WTC11 (cell line): Measurements from ENCODE around the gene NUDT14. TPM values are rescaled to one million over a fixed set of nuclear protein-coding genes. Genes with fewer than 3 reads are reported as not detected.

ENCODE experiments used
- ATAC-seq: fragments of 200-7000 bp; cut with Tn5 transposase; 2 replicates; pipeline ENCODE4 v1.10.0; 2021; ENCODE audit warnings: mild to moderate bottlenecking, moderate library complexity
- CTCF ChIA-PET: fragments of 300-600 bp; sonication (Branson Sonifier 250); formaldehyde crosslinking; loops from one replicate; lab custom pipeline; 2021; ENCODE audit warnings: antibody characterized with exemption; lab: Charles Lee
- POLR2A ChIA-PET: fragments of 350-600 bp; sonication (Branson Sonifier 250); formaldehyde crosslinking; loops from one replicate; lab custom pipeline; 2021; ENCODE audit warnings: antibody characterized with exemption; lab: Charles Lee
- DNase-seq: peaks from one replicate; pipeline ENCODE4 v3.0.0; 2021; ENCODE audit warnings: low spot score
- H3K27ac Mint-ChIP-seq: 2 replicates; pipeline ENCODE4 v1.8.0; 2021; ENCODE audit warnings: mixed read lengths
- H3K27me3 Mint-ChIP-seq: 2 replicates; pipeline ENCODE4 v1.8.0; 2021; ENCODE audit warnings: low read depth, mild to moderate bottlenecking, moderate library complexity, mixed read lengths
- H3K36me3 Mint-ChIP-seq: 2 replicates; pipeline ENCODE4 v1.8.0; 2021; ENCODE audit warnings: mixed read lengths
- H3K4me1 Mint-ChIP-seq: 2 replicates; pipeline ENCODE4 v1.8.0; 2022; ENCODE audit warnings: mixed read lengths
- H3K4me3 Mint-ChIP-seq: 2 replicates; pipeline ENCODE4 v1.8.0; 2021; ENCODE audit warnings: mild to moderate bottlenecking, moderate library complexity, mixed read lengths
- H3K9me3 Mint-ChIP-seq: 2 replicates; pipeline ENCODE4 v1.8.0; 2021; ENCODE audit warnings: mixed read lengths
- ATF1 ChIP-seq: sonication (generic); formaldehyde crosslinking; IDR thresholded peaks from 2 replicates; pipeline ENCODE4 v1.8.1; 2023; ENCODE audit warnings: mild to moderate bottlenecking, moderate library complexity, missing genetic modification reagents
- CREM ChIP-seq: sonication (generic); formaldehyde crosslinking; IDR thresholded peaks from 2 replicates; pipeline ENCODE4 v1.8.1; 2022; ENCODE audit warnings: mild to moderate bottlenecking, missing genetic modification reagents, moderate library complexity
- E2F4 ChIP-seq: sonication (generic); formaldehyde crosslinking; IDR thresholded peaks from 2 replicates; pipeline ENCODE4 v1.8.1; 2022; ENCODE audit warnings: low read depth, mild to moderate bottlenecking, moderate library complexity, missing genetic modification reagents, borderline replicate concordance
- FOXJ3 ChIP-seq: sonication (generic); formaldehyde crosslinking; IDR thresholded peaks from 2 replicates; pipeline ENCODE4 v1.9.0; 2021; ENCODE audit warnings: missing genetic modification reagents, mild to moderate bottlenecking, borderline replicate concordance
- JAZF1 ChIP-seq: fragments of 250-450 bp; sonication (Bioruptor Pico); IDR thresholded peaks from 2 replicates; pipeline ENCODE4 v1.9.0; 2021; ENCODE audit warnings: moderate library complexity, mild to moderate bottlenecking, inconsistent platforms
- NFE2L1 ChIP-seq: sonication (generic); formaldehyde crosslinking; IDR thresholded peaks from 2 replicates; pipeline ENCODE4 v1.8.1; 2023; ENCODE audit warnings: missing genetic modification reagents
- NFYB ChIP-seq: sonication (generic); formaldehyde crosslinking; conservative IDR thresholded peaks from 2 replicates; pipeline ENCODE4 v1.8.0; 2022; ENCODE audit warnings: low read depth, missing genetic modification reagents
- OVOL2 ChIP-seq: fragments of 250-450 bp; sonication (Bioruptor Pico); IDR thresholded peaks from 2 replicates; pipeline ENCODE4 v1.9.0; 2021; ENCODE audit warnings: mild to moderate bottlenecking, borderline replicate concordance
- RORB ChIP-seq: fragments of 250-450 bp; sonication (Bioruptor Pico); IDR thresholded peaks from 2 replicates; pipeline ENCODE4 v1.9.0; 2021; ENCODE audit warnings: mild to moderate bottlenecking
- SP1 ChIP-seq: sonication (generic); formaldehyde crosslinking; conservative IDR thresholded peaks from 2 replicates; pipeline ENCODE4 v1.8.1; 2022; ENCODE audit warnings: missing genetic modification reagents
- TP53 ChIP-seq: sonication (generic); formaldehyde crosslinking; IDR thresholded peaks from 2 replicates; pipeline ENCODE4 v1.8.1; 2023; ENCODE audit warnings: mild to moderate bottlenecking, missing genetic modification reagents
- ZNF138 ChIP-seq: sonication (generic); formaldehyde crosslinking; conservative IDR thresholded peaks from 2 replicates; pipeline ENCODE4 v1.8.1; 2022; ENCODE audit warnings: mild to moderate bottlenecking, moderate library complexity, missing genetic modification reagents
- total RNA-seq: library from RNA; stranded (reverse); gene quantifications from 3 replicates; pipeline ENCODE4 v1.2.3, GENCODE V29; 2021
- TF ChIP-seq, protein P1 (sequence below): sonication (generic); formaldehyde crosslinking; IDR thresholded peaks from 2 replicates; pipeline ENCODE4 v1.8.0; 2022; ENCODE audit warnings: mild to moderate bottlenecking, missing genetic modification reagents
- TF ChIP-seq, protein P2 (sequence below): sonication (generic); formaldehyde crosslinking; IDR thresholded peaks from 2 replicates; pipeline ENCODE4 v1.8.0; 2023; ENCODE audit warnings: mild to moderate bottlenecking, missing genetic modification reagents

Gene NUDT14
- total RNA-seq, 1 experiment from 2014 or later = 35.4 TPM

GRCh38 chr14:105207996-105208737 is 27.1 kb upstream of the NUDT14 start (continued):
- TF ChIP-seq, protein P1, sequence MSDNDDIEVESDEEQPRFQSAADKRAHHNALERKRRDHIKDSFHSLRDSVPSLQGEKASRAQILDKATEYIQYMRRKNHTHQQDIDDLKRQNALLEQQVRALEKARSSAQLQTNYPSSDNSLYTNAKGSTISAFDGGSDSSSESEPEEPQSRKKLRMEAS (CRISPR knock-in tag) = no peak

- TF ChIP-seq ATF1 = no peak
- no peak for TF ChIP-seq SP1 (CRISPR knock-in tag)
- no peak for TF ChIP-seq TP53 (CRISPR knock-in tag)
- TF ChIP-seq JAZF1 = no peak
- no peak for TF ChIP-seq E2F4 (CRISPR knock-in tag)
- TF ChIP-seq CREM = no peak
- TF ChIP-seq, protein P2, sequence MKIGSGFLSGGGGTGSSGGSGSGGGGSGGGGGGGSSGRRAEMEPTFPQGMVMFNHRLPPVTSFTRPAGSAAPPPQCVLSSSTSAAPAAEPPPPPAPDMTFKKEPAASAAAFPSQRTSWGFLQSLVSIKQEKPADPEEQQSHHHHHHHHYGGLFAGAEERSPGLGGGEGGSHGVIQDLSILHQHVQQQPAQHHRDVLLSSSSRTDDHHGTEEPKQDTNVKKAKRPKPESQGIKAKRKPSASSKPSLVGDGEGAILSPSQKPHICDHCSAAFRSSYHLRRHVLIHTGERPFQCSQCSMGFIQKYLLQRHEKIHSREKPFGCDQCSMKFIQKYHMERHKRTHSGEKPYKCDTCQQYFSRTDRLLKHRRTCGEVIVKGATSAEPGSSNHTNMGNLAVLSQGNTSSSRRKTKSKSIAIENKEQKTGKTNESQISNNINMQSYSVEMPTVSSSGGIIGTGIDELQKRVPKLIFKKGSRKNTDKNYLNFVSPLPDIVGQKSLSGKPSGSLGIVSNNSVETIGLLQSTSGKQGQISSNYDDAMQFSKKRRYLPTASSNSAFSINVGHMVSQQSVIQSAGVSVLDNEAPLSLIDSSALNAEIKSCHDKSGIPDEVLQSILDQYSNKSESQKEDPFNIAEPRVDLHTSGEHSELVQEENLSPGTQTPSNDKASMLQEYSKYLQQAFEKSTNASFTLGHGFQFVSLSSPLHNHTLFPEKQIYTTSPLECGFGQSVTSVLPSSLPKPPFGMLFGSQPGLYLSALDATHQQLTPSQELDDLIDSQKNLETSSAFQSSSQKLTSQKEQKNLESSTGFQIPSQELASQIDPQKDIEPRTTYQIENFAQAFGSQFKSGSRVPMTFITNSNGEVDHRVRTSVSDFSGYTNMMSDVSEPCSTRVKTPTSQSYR (CRISPR knock-in tag) = no peak
- no peak for TF ChIP-seq RORB (CRISPR knock-in tag)
- TF ChIP-seq NFE2L1 (CRISPR knock-in tag) = no peak
- TF ChIP-seq ZNF138 = no peak
- TF ChIP-seq NFYB (CRISPR knock-in tag) = no peak
- no peak for TF ChIP-seq OVOL2 (CRISPR knock-in tag)
- H3K27me3 Mint-ChIP-seq = no peaks in the 10 kb centered on the region
- no peak overlapping the region for H3K4me3 Mint-ChIP-seq
- CTCF ChIA-PET = interaction anchor here (0.6 to 1.7 kb wide), 17 partner anchors 12 to 164 kb away, joined by 3 to 15 read pairs (median 4); partner anchors contain the start of genes BTBD6 and PACS2
- ATAC-seq = peak; percentile 44
- no peak overlapping the region for H3K27ac Mint-ChIP-seq
- H3K9me3 Mint-ChIP-seq = no peaks in the 10 kb centered on the region
- POLR2A ChIA-PET = interaction anchor here (0.8 kb wide), 1 partner anchor 202 kb away, joined by 3 read pairs; no protein-coding TSS in a partner anchor
- H3K4me1 Mint-ChIP-seq = no peaks in the 10 kb centered on the region
- DNase-seq = peak; percentile 39
- no peaks in the 10 kb centered on the region for H3K36me3 Mint-ChIP-seq
These were observed 26.4 kb upstream of the NUDT14 start for GRCh38 chr14:105207460-105207901.

DNA sequence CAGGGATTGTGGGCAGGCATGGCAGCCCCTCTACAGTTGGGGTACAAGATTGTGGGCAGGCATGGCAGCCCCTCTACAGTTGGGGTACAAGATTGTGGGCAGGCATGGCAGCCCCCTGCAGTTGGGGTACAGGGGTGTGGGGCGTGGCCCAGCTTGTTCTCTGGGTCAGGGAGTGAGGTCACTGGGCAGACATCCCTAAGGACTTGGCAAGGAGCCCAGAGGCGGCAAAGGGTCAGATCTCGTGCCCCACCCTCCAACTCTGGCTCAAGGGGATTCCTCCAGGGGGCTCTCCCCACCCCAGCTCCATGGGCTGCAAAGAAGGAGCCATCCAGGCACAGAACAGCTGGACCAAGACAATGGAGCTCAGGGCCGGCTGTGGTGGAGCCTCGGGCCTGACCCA is 25.8 kb upstream of the NUDT14 start:
- TF ChIP-seq FOXJ3 = no peak
- TF ChIP-seq, all 79 proteins: peak for 0
- Mint-ChIP-seq H3K4me1 (no peaks in the 10 kb centered on the region), H3K36me3 (no peaks in the 10 kb centered on the region), H3K9me3 (no peaks in the 10 kb centered on the region), H3K27ac (no peak overlapping the region), H3K27me3 (no peaks in the 10 kb centered on the region), H3K4me3 (no peak overlapping the region)
- DNase-seq (no peak), ATAC-seq (no peak)
- CTCF ChIA-PET = interaction anchor here (0.6 to 1.7 kb wide), 17 partner anchors 11 to 164 kb away, joined by 3 to 15 read pairs (median 4); partner anchors contain the start of genes BTBD6 and PACS2
- POLR2A ChIA-PET = interaction anchor here (0.8 kb wide), 1 partner anchor 202 kb away, joined by 3 read pairs; no protein-coding TSS in a partner anchor

GRCh38 chr14:105205673-105206208 is 24.6 kb upstream of the NUDT14 start:
- DNase-seq (no peak), ATAC-seq (no peak)
- TF ChIP-seq, protein P1 (CRISPR knock-in tag) = no peak

More at GRCh38 chr14:105205673-105206208, 24.6 kb upstream of the NUDT14 start:
- POLR2A ChIA-PET = no interaction called here
- H3K27ac Mint-ChIP-seq = no peak overlapping the region
- no peaks in the 10 kb centered on the region for H3K9me3 Mint-ChIP-seq
- CTCF ChIA-PET = interaction anchor here (0.8 to 3.4 kb wide), 2 partner anchors 43 to 146 kb away, joined by 3 to 16 read pairs; partner anchors contain the start of gene BTBD6
- H3K4me1 Mint-ChIP-seq = no peaks in the 10 kb centered on the region
- H3K36me3 Mint-ChIP-seq = no peaks in the 10 kb centered on the region
- H3K4me3 Mint-ChIP-seq = no peak overlapping the region
- no peaks in the 10 kb centered on the region for H3K27me3 Mint-ChIP-seq
